EH (cell line): ENCODE measurements around the gene PREX1.
"Not testable (repeated sequence)": the region's sequence is repeated elsewhere in the genome, so short reads cannot be mapped to it uniquely, and the experiment has no call there.

Experiments
- DNase-seq: peaks from one replicate; pipeline ENCODE4 v3.0.0-alpha.2; 2015; ENCODE audit warnings: low read depth

The PREX1 gene

GRCh38 chr20:48772183-48772976 lies 55.4 kb downstream of the PREX1 start:
- DNase-seq, result no peak

- peak; percentile 85 for DNase-seq
These were observed 56.3 kb downstream of the PREX1 start for GRCh38 chr20:48771542-48771941.

- DNase-seq, result no peak
These were observed 56.9 kb downstream of the PREX1 start for GRCh38 chr20:48770700-48771442.

- DNase-seq, result no peak
These were observed 58.5 kb downstream of the PREX1 start for GRCh38 chr20:48769069-48769983.

GRCh38 chr20:48766961-48767960 lies 60.5 kb downstream of the PREX1 start:
- DNase-seq, result no peak

- DNase-seq, result no peak
These were observed 61.6 kb downstream of the PREX1 start for GRCh38 chr20:48766205-48766604.

GRCh38 chr20:48765359-48765758 lies 62.4 kb downstream of the PREX1 start:
- no peak for DNase-seq

GRCh38 chr20:48763216-48763914 lies 64.4 kb downstream of the PREX1 start:
- no peak for DNase-seq

GRCh38 chr20:48761874-48762273 lies 65.9 kb downstream of the PREX1 start:
- no peak for DNase-seq

- DNase-seq, result no peak
These were observed 66.6 kb downstream of the PREX1 start for GRCh38 chr20:48761023-48761785.

- peak; percentile 40 for DNase-seq
These were observed 67.3 kb downstream of the PREX1 start for GRCh38 chr20:48760403-48760983.

- DNase-seq, result no peak
These were observed 68.1 kb downstream of the PREX1 start for GRCh38 chr20:48759631-48760245.

GRCh38 chr20:48758206-48758820 lies 69.5 kb downstream of the PREX1 start:
- DNase-seq, result no peak

GRCh38 chr20:48756774-48757173 lies 71.0 kb downstream of the PREX1 start:
- DNase-seq, result not testable (repeated sequence)

- no peak for DNase-seq
These were observed 73.5 kb downstream of the PREX1 start for GRCh38 chr20:48754292-48754691.

- no peak for DNase-seq
These were observed 74.8 kb downstream of the PREX1 start for GRCh38 chr20:48752963-48753362.

GRCh38 chr20:48751871-48752270 lies 75.9 kb downstream of the PREX1 start:
- no peak for DNase-seq

GRCh38 chr20:48750941-48751635 lies 76.7 kb downstream of the PREX1 start:
- DNase-seq, result no peak
